Measurements from ENCODE around the gene FCER2.
A peak's percentile ranks its signal among the peaks of the same experiment; 100 is the strongest.

FCER2 gene

GRCh38 chr19:7699417-7700401, 2.2 kb downstream of the FCER2 start:
- no peak for DNase-seq

DNA sequence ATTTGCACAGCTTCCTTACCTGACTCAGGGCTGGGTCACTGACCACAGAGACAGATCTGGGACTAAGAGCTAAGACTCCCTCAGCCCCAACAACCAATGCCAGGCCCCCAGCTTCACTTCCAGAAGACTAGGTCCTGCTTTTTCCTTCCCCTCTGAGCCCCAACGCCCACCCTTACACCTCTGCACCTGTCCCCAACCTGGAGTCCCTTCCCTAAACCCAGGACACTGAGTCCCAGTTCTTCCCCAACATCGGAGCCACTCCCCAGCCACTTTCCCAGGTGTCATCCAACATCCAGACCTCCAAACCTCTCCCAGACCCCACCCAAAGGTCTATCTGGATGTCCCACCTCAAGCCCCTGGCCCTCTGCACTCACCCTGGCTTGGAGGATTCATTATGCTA, 2.9 kb downstream of the FCER2 start:
- DNase-seq = no peak

- DNase-seq = no peak
Observed at GRCh38 chr19:7698583-7698982, 3.3 kb downstream of the FCER2 start.

DNA sequence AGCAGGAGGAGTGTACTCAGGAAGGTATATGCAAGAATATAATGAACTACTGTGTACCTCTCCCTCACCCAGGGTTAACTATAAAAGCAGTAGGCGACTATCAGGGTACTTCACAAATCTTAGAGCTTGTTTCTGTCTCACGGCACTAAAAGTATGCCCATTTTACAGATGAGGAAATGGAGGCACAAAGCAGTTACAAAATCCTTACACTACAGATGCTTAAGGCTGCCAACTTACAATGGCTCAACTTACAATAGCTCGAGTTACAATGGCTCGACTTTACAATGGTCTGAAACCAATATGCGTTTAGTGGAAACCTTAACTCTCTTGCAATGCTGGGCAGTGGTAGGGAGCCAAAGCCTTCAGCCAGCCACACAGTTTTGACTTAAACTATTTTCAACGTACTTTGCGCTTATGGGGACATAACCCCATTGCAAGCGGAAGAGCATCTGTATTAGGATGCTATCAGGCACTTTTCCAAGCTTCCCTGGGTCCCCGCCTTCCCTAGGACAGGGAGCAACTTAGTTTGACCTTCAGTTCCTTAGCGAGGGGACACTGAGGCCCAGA, 4.1 kb downstream of the FCER2 start:
- DNase-seq = no peak

GRCh38 chr19:7694499-7694898, 7.4 kb downstream of the FCER2 start:
- no peak for DNase-seq

- DNase-seq = no peak
Observed at GRCh38 chr19:7692417-7693088, 9.4 kb downstream of the FCER2 start.

DNA sequence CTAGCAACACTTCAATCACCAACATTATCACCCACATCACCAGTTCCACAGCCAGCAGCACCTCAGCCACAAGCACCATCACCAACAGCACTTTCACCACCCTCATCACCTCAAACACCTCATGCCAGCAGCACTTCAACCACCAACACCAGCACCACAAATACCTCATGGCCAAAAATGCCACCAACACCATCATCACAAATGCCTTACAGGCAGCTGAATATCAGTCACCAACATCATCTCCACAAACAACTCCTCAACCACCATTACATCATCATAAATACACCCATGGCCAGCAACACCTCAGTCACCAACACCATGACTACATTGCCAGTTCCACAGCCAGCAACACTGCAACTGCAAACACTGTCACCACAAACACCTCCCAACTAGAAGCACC, 10.4 kb downstream of the FCER2 start:
- no peak for DNase-seq

DNA sequence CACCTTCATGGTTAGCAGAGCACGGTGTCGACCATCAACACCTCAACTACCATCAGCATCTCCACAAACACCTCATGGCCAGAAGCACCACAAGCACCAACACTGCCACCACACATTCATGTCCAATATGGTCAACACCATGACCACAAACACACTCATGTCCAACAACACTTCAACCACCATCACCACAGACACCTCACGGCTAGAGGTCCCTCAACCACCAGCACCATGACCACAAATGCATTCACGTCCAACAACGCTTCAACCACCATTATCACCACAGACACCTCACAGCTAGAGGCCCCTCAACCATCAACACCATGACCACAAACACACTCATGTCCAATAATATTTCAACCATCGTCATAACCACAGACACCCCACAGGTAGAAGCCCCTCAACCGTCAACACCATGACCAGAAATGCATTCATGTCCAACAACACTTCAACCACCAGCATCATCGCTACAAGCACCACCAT, 11.1 kb downstream of the FCER2 start:
- no peak for DNase-seq

DNA sequence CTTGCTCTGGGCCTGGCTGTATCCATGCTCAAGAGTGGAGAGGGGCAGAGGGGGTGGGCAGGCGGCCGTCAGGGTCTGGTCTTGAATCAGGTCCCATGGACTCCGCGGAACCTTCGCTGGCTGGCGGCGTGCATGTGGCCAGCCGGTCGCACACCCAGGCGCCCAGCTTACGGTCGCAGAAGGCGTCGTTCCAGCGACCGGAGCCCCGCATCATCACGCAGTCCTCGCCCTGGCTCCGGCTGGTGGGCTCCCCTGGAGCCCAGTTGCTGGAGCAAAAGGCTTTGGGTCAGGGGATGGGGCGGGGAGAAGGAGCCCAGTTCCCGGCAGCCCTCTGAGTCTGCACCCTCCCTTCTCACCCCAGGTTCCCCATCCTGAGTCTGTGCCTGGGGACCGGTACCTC, 12.8 kb downstream of the FCER2 start:
- DNase-seq = no peak

DNA sequence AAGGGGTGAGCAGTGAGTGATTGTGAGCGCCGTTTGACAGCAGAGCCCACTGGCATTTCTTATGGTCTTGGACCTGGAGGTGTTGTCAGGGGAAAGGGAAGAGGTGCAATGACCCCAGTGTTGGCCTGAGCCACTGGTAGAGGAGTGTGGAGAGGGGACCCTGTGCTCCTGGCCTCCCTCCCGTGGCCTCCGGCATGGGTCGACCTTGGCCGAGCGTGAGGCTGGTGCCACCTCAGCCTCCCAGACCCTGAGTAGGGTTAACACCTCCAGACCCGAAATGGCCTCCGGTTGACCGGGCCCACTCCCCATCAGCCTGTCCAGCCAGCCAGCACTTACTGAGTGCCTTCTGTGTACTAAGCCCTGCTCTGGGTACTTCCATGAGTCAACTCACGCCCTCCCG, 14.8 kb downstream of the FCER2 start:
- no peak for DNase-seq

- DNase-seq = no peak
Observed at GRCh38 chr19:7685546-7686445, 16.1 kb downstream of the FCER2 start.

GRCh38 chr19:7682175-7682855, 19.6 kb downstream of the FCER2 start:
- DNase-seq = no peak

DNA sequence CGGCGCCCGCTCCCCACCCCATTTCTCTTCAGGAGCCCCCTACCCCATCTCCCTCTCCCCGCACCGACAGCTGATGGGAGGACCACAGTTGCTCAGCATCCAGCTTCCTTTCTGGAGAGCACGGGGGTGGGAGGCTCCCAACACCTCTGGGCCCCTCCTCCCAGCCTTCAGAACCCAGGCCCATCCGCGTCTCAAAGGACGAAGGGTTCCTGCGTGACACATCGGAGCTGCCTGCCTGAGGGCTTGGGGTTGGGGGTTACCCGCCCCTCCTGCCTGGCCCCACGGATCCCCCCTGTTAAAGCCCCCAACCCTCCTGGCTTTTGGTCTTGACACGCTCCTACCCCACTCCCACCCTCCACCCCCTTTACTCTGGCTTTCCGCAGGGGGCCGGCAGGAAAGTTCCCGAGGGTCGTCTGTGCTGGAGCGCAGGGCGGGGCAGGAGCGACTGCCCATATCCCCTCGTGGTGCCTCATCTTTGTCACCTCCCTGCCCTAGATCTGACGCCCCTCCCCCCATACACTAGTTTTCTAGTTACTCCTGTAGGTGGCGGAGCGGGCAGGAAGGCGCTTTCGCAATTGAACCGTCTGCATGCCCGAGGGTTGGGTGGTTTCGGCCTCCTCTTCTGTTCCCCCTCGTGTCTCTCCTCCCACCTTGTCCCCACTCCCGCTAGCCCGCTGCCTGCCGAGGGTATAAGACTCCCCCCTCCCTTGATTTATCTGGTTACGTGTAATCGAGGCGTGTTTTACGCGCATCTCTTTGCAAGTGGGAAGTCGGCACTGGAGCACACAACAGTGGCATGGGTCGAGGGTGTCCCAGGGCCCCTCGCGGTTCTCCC, 20.4 kb downstream of the FCER2 start:
- DNase-seq = peak; percentile 77

DNA sequence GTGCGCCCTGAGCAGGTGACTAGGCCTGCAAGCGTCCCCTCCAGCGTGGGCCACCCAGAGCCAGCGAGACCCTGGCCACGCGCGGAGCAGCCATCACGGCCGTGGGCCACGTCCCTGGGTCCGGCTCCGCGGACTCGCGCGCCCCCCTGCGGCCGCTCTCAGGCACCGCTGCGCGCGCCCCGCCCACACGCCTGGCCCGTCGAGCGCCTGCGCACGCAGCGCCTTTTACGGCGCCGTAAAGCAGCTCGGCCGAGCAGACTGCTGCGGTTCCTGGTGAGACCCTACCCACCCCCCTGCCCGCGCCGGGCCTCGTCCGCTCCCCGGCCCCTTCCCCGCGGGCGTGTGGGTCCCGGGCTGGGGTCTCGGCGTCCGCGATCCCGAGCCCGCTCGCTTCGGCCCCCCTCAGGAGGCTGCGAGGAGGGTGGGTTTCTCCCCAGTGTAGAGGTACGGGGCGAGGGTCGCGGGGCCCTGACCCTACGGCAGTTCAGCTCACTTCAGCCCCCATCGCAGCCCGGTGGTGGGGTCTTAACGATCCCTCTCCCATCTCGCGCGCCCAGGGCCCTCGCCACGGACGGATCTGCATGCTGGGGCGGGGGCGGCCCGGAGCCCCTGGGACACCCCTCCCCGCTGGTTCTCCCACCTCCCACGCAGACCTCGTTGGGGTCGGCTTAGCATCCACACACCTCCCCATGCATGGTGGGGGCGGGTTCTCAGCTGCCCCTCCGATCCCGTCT, 21.2 kb downstream of the FCER2 start, which contains the start of gene TRAPPC5:
TSS of gene TRAPPC5 (plus strand) at position 228 of the 734 bp plus-strand sequence. CDS start 1,421 bp downstream, outside the sequence.
- peak; percentile 92 for DNase-seq

DNA sequence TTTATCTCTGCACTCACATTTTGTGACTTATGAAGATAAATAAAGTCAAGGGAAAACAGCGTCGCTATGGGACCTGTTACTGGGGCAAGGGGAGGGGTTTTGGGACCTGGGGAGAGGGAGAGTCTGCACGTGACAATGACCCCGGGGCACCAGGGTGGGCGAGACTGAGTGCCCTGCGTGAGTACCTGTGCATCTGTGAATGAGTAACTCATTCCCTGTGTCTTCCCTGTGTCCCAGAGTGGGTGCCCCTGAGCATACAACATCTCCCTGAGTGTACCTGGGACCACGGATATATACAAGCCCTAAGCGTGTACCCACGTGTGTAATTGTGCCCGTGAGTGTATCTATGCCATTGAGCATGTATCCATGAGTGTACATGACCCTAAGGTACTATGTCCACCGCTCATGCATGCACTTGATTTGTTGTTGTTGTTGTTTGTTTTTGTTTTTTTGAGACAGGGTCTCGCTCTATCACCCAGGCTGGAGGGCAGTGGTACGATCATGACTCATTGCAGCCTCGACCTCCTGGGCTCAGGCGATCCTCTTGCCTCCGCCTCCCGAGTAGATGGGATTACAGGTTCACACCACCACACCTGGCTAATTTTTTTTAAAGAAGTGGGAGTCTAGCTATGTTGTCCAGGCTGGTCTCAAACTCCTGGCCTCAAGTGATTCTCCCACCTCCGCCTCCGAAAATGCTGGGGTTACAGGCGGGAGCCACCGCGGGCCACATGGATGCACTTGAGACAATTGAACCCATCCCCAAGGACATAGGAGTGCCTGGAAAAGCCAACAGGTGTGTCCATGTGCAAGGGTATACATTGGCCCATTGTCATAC, 21.9 kb downstream of the FCER2 start:
- no peak for DNase-seq

GRCh38 chr19:7678971-7679751, 22.8 kb downstream of the FCER2 start:
- DNase-seq = no peak

DNA sequence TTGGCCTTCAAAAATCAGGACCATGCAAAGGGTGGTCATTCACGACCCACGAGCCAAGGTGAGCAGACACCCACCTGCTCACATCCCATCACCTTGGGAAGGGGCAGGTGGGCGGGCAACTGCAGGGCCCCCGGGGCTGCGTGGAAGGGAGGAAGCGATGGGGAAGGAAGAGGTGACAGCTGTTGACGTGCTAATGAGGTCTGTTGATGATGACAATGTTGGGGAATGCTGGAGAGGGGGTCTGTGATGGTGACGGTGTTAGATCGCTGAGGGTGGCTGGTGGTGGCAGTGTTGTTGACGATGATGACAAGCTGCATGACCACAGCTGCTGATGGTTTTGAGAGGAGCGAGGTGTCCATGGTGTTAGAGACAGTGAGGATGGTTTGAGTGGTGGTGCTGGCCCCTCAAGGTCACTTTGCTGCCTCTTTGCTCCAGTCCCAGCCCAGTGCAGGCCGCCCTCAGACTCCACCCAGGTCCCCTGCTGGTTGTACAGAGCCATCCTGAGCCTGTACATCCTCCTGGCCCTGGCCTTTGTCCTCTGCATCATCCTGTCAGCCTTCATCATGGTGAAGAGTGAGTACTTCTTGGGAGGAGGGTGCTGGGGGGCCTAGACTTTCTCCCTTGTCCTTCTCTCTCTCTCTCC, 24.1 kb downstream of the FCER2 start:
- no peak for DNase-seq

DNA sequence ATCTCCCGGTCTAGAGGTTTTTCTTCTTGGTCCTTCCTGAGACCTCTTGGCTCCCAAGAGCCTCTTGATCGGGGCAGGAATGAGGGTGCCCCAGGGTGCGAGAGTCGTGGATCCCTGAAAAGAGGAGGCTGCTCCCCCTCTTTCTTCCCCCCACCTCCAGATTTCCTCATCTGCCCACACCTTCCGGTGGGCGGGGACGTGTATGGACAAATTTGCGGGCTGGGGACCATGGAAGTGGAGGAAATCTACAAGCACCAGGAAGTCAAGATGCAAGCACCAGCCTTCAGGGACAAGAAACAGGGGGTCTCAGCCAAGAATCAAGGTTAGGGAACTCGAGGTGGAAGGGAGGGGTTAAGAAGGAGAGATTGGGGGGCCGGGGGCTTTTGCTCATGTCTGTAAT, 25.1 kb downstream of the FCER2 start, which contains the start of gene MCEMP1:
TSS of gene MCEMP1 (plus strand) at position 237 of the 400 bp plus-strand sequence. CDS start at position 268, 31 bp downstream.
- DNase-seq = no peak

Data from right hindlimb (tissue), 1 donor.